ENCODE data around the gene EEA1.
"Not testable (repeated sequence)": the region's sequence is repeated elsewhere in the genome, so short reads cannot be mapped to it uniquely, and the experiment has no call there.

Gene EEA1

DNA sequence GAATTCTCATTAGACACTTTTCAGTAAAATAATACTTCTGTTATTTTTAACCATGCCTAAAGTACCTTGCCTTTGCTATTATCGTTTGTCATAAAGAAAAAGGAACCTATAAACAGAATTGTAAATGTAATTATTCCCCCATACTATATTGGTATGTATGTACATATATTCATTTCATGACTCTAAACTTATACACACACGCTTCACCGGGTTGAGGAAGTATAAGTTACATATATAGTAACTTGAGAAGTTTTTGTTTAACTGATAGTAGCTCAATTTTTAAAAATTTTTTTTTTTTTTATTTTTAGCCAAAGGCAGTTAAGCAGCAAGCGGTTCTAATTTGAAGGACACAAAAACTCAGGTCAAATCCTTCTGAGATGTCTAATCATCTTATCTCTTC, 118.7 kb downstream of the EEA1 start:
- no peak overlapping the region for H3K4me3 ChIP-seq (ENCODE audit: low read depth, low read length)
- TF ChIP-seq, protein P1, sequence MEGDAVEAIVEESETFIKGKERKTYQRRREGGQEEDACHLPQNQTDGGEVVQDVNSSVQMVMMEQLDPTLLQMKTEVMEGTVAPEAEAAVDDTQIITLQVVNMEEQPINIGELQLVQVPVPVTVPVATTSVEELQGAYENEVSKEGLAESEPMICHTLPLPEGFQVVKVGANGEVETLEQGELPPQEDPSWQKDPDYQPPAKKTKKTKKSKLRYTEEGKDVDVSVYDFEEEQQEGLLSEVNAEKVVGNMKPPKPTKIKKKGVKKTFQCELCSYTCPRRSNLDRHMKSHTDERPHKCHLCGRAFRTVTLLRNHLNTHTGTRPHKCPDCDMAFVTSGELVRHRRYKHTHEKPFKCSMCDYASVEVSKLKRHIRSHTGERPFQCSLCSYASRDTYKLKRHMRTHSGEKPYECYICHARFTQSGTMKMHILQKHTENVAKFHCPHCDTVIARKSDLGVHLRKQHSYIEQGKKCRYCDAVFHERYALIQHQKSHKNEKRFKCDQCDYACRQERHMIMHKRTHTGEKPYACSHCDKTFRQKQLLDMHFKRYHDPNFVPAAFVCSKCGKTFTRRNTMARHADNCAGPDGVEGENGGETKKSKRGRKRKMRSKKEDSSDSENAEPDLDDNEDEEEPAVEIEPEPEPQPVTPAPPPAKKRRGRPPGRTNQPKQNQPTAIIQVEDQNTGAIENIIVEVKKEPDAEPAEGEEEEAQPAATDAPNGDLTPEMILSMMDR (IDR thresholded peaks at IDR 0.05; ENCODE audit: control insufficient read depth, extremely low read depth, insufficient read depth) = no peak
- no peak for DNase-seq (ENCODE audit: low read depth)

DNA sequence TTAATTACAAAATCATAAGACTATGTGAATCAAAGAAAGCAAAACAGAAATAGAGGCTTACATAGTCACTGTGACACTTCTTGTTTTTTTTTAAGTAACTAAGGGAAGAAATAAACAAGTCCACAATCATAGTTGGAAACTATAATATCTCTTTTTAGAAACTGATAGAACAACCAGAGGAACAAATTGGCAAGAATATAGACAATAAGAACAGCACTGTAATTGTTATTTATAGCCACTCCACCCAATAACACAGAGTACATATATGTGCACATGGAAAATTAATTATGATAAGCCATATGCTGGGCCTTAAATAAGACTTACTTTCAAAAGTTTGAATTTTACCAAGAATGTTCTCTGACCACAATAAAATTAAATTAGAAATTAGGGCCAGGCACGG, 125.2 kb downstream of the EEA1 start:
- TF ChIP-seq, protein P1 (IDR thresholded peaks at IDR 0.05; ENCODE audit: control insufficient read depth, extremely low read depth, insufficient read depth) = no peak
- no peak overlapping the region for H3K4me3 ChIP-seq (ENCODE audit: low read depth, low read length)
- DNase-seq (ENCODE audit: low read depth) = no peak

GRCh38 chr12:92802906-92803305, 126.2 kb downstream of the EEA1 start:
- H3K4me3 ChIP-seq (ENCODE audit: low read depth, low read length) = no peak overlapping the region
- no peak for DNase-seq (ENCODE audit: low read depth)
- TF ChIP-seq, protein P1 (IDR thresholded peaks at IDR 0.05; ENCODE audit: control insufficient read depth, extremely low read depth, insufficient read depth) = no peak

GRCh38 chr12:92796650-92797049, 132.4 kb downstream of the EEA1 start:
- H3K4me3 ChIP-seq (ENCODE audit: low read depth, low read length) = no peak overlapping the region
- no peak for DNase-seq (ENCODE audit: low read depth)
- TF ChIP-seq, protein P1 (IDR thresholded peaks at IDR 0.05; ENCODE audit: control insufficient read depth, extremely low read depth, insufficient read depth) = no peak

DNA sequence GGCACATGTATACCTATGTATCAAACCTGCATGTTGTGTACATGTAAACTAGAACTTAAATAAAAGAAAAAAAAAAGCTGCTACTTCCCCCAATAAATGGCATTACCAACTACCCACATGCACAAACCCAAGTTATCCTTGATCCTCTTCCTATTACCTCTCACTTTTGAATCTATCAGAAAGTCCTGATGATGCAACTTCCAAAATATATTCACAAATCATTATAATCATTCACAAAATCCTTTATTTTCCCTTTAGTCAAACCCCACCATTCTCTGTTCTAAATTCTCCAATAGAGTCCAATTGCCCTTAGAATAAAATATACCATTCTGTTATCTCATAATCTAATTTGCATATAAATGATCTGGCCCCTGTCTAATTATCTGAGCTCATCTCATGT, 134.3 kb downstream of the EEA1 start:
- TF ChIP-seq, protein P1 (IDR thresholded peaks at IDR 0.05; ENCODE audit: control insufficient read depth, extremely low read depth, insufficient read depth) = no peak
- H3K4me3 ChIP-seq (ENCODE audit: low read depth, low read length) = no peak overlapping the region
- DNase-seq (ENCODE audit: low read depth) = no peak

DNA sequence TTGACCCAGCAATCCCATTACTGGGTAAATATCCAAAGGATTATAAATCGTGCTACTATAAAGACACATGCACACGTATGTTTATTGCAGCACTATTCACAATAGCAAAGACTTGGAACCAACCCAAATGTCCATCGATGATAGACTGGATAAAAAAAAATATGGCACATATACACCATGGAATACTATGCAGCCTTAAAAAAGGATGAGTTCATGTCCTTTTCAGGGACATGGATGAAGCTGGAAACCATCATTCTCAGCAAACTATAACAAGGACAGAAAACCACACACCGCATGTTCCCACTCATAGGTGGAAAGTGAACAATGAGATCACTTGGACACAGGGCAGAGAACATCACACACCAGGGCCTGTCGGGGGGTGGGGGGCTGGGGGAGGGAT, 134.7 kb downstream of the EEA1 start:
- not testable (repeated sequence) for DNase-seq (ENCODE audit: low read depth); H3K4me3 ChIP-seq (ENCODE audit: low read depth, low read length)

DNA sequence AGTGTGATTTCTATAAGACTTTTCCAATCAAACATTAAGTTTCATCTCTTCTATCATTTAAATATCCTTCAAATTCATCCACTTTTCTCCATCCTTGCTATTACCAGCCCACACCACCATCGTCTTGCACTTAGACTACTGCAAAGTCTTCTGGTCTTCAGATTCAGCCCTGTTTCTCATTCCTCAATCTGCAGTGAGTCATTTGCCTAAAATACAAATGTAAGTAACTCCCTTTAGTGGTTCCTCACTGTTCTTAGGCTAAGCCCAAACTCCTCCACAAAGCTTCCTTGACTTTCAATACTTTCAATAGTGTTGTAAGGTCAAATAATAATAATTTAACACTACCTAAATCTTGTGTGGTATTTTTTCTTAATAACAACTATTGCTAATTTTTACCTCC, 143.1 kb downstream of the EEA1 start:
- no peak for DNase-seq (ENCODE audit: low read depth)
- TF ChIP-seq, protein P1 (IDR thresholded peaks at IDR 0.05; ENCODE audit: control insufficient read depth, extremely low read depth, insufficient read depth) = no peak
- no peak overlapping the region for H3K4me3 ChIP-seq (ENCODE audit: low read depth, low read length)

DNA sequence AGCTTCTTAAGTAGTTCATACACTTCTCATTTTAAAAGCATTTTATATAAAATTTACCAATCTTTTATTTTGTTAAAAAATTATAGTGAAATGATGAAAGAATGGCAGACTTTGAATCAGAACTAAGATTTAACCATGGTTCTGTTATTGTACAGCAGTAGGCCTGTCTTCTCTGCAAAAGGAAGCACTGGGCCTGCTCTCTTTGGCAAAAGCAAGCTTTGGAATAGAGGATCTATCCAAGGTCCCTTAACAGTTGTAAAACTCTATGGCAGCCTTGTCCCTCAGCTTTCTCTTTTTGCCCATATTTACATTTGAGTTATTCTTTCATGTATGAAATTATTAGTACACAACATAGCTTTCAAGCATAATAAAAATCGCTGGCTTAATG, 143.5 kb downstream of the EEA1 start:
- no peak overlapping the region for H3K4me3 ChIP-seq (ENCODE audit: low read depth, low read length)
- TF ChIP-seq, protein P1 (IDR thresholded peaks at IDR 0.05; ENCODE audit: control insufficient read depth, extremely low read depth, insufficient read depth) = no peak
- DNase-seq (ENCODE audit: low read depth) = no peak
